ENCODE measurements around the gene ZNF341. TPM values are rescaled to one million over a fixed set of nuclear protein-coding genes. Genes with fewer than 3 reads are reported as not detected.
"Not testable (repeated sequence)": the region's sequence is repeated elsewhere in the genome, so short reads cannot be mapped to it uniquely, and the experiment has no call there.

Gene ZNF341
- total RNA-seq, 1 donor from 2014 or later, result 2.3 TPM

GRCh38 chr20:33753143-33753542 lies 21.3 kb downstream of the ZNF341 start:
- DNase-seq (ENCODE audit: low read depth), result no peak
- no peak for TF ChIP-seq CTCF (IDR thresholded peaks at IDR 0.05; ENCODE audit: insufficient read depth, low read length, poor library complexity, severe bottlenecking)

GRCh38 chr20:33753763-33754162 lies 22.0 kb downstream of the ZNF341 start:
- no peak overlapping the region for H3K4me3 ChIP-seq (ENCODE audit: low read depth, low read length)
- DNase-seq (ENCODE audit: low read depth), result no peak
- TF ChIP-seq CTCF (IDR thresholded peaks at IDR 0.05; ENCODE audit: insufficient read depth, low read length, poor library complexity, severe bottlenecking), result no peak
- no peaks in the 10 kb centered on the region for H3K36me3 ChIP-seq (ENCODE audit: control insufficient read depth, insufficient read depth, low read length)
- H3K27me3 ChIP-seq (ENCODE audit: control insufficient read depth, insufficient read depth, low read length), result no peaks in the 10 kb centered on the region

More at GRCh38 chr20:33753143-33753542, 21.3 kb downstream of the ZNF341 start:
- Histone ChIP-seq H3K36me3 (ENCODE audit: control insufficient read depth, insufficient read depth, low read length) (no peaks in the 10 kb centered on the region), H3K4me3 (ENCODE audit: low read depth, low read length) (no peak overlapping the region), H3K27me3 (ENCODE audit: control insufficient read depth, insufficient read depth, low read length) (no peaks in the 10 kb centered on the region)

GRCh38 chr20:33755936-33756490 lies 24.2 kb downstream of the ZNF341 start:
- not testable (repeated sequence) for DNase-seq (ENCODE audit: low read depth)

GRCh38 chr20:33757046-33757445 lies 25.2 kb downstream of the ZNF341 start:
- no peak overlapping the region for H3K4me3 ChIP-seq (ENCODE audit: low read depth, low read length)
- no peaks in the 10 kb centered on the region for H3K27me3 ChIP-seq (ENCODE audit: control insufficient read depth, insufficient read depth, low read length)
- no peaks in the 10 kb centered on the region for H3K36me3 ChIP-seq (ENCODE audit: control insufficient read depth, insufficient read depth, low read length)
- TF ChIP-seq CTCF (IDR thresholded peaks at IDR 0.05; ENCODE audit: insufficient read depth, low read length, poor library complexity, severe bottlenecking), result no peak
- DNase-seq (ENCODE audit: low read depth), result no peak

More at GRCh38 chr20:33755936-33756490, 24.2 kb downstream of the ZNF341 start:
- H3K4me3 ChIP-seq (ENCODE audit: low read depth, low read length); H3K36me3 ChIP-seq (ENCODE audit: control insufficient read depth, insufficient read depth, low read length); H3K27me3 ChIP-seq (ENCODE audit: control insufficient read depth, insufficient read depth, low read length): not testable (repeated sequence)

- Histone ChIP-seq H3K27me3 (ENCODE audit: control insufficient read depth, insufficient read depth, low read length) (no peaks in the 10 kb centered on the region), H3K36me3 (ENCODE audit: control insufficient read depth, insufficient read depth, low read length) (no peaks in the 10 kb centered on the region), H3K4me3 (ENCODE audit: low read depth, low read length) (no peak overlapping the region)
- TF ChIP-seq CTCF (IDR thresholded peaks at IDR 0.05; ENCODE audit: insufficient read depth, low read length, poor library complexity, severe bottlenecking), result no peak
- no peak for DNase-seq (ENCODE audit: low read depth)
These were observed 25.7 kb downstream of the ZNF341 start for GRCh38 chr20:33757458-33757857.

GRCh38 chr20:33761698-33762250 lies 30.0 kb downstream of the ZNF341 start:
- Histone ChIP-seq H3K36me3 (ENCODE audit: control insufficient read depth, insufficient read depth, low read length) (no peaks in the 10 kb centered on the region), H3K4me3 (ENCODE audit: low read depth, low read length) (no peak overlapping the region), H3K27me3 (ENCODE audit: control insufficient read depth, insufficient read depth, low read length) (no peaks in the 10 kb centered on the region)
- no peak for TF ChIP-seq CTCF (IDR thresholded peaks at IDR 0.05; ENCODE audit: insufficient read depth, low read length, poor library complexity, severe bottlenecking)
- no peak for DNase-seq (ENCODE audit: low read depth)
